Measurements from ENCODE around the gene KLK3.
"Not testable (repeated sequence)": the region's sequence is repeated elsewhere in the genome, so short reads cannot be mapped to it uniquely, and the experiment has no call there.

KLK3 gene

GRCh38 chr19:50870417-50871089, 15.8 kb downstream of the KLK3 start:
- DNase-seq = no peak

GRCh38 chr19:50873056-50873455, 18.3 kb downstream of the KLK3 start, which contains the start of gene KLK2:
KLK2 (plus strand) TSS chr19:50873439; CDS start chr19:50873474, 35 bp downstream.
- DNase-seq = no peak

DNA sequence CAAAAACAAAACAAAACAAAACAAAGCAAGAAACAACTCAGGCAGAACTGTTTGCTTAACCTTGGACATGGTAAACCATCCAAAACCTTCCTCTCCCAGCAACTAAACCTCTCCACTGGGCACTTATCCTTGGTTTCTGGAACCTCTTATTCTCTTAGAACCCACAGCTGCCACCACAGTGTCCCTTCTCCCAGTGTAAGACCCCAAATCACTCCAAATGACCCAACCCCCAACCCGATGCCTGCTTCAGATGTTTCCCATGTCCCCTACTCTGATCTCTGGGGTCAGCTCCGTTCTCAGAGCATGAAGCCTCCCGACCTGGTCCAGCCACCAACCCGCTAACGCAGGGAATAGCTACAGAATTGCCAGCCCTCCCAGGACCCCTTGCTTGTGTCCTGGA, 19.5 kb downstream of the KLK3 start:
- DNase-seq = no peak

DNA sequence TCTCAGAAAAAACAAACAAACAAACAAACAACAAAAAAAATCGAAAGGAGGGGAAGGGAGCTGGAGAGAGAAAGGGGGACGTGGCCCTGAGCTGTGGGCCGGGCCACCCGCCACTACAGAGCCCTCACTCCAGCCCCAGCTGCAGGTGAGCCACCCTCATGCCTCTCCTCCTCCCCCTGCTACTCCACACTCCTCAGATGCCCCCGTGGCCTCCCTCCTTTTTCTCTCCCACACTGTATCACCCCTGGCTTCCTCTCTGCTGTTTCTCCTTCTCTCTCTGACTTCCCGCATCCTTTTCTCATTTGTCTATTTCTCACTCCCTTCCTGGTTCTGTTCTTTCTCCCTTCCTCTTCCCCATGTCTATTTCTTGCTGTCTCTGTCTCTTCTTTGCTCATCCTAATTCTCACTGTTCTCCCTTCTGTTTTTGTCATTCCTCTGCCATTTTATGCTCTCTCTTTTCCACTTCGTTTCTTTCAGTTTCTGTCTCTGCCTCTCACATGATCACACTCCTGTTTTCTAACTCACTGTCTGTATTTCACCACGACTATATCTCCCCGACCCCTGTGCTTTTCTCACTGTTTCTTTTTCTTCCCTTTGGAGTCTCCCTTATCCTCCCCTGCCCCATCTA, 21.2 kb downstream of the KLK3 start:
- no peak for DNase-seq

GRCh38 chr19:50876456-50876855, 21.7 kb downstream of the KLK3 start:
- DNase-seq = no peak

GRCh38 chr19:50877338-50877737, 22.6 kb downstream of the KLK3 start:
- no peak for DNase-seq

DNA sequence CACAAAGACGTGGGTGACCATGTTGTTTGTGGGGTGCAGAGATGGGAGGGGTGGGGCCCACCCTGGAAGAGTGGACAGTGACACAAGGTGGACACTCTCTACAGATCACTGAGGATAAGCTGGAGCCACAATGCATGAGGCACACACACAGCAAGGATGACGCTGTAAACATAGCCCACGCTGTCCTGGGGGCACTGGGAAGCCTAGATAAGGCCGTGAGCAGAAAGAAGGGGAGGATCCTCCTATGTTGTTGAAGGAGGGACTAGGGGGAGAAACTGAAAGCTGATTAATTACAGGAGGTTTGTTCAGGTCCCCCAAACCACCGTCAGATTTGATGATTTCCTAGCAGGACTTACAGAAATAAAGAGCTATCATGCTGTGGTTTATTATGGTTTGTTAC, 24.1 kb downstream of the KLK3 start:
- no peak for DNase-seq

DNA sequence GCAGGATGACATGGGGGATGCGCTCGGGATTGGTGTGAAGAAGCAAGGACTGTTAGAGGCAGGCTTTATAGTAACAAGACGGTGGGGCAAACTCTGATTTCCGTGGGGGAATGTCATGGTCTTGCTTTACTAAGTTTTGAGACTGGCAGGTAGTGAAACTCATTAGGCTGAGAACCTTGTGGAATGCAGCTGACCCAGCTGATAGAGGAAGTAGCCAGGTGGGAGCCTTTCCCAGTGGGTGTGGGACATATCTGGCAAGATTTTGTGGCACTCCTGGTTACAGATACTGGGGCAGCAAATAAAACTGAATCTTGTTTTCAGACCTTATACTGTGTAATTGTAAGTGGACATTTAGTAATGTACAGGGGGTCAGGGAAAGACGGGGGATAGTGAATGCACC, 25.5 kb downstream of the KLK3 start:
- DNase-seq = no peak

- no peak for DNase-seq
Observed at GRCh38 chr19:50882188-50882587, 27.5 kb downstream of the KLK3 start.

- DNase-seq = no peak
Observed at GRCh38 chr19:50889638-50890037, 34.9 kb downstream of the KLK3 start.

- no peak for DNase-seq
Observed at GRCh38 chr19:50890422-50891252, 35.9 kb downstream of the KLK3 start.

DNA sequence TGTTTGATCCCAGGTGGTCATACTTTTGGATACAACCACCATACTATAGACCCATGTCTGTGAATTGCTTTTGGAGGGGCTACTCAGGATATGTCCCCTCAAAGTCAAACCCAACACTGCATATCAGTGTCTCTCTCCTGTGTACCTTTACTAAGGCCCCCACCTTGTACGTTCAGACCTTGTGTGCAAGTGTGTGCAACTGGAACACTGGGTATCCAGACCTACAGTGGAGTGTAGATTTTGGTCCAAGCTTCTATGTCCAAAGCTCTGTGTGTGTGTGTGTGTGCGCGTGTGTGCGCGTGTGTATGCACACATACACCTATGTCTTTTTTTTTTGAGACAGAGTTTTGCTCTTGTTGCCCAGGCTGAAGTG, 36.5 kb downstream of the KLK3 start:
- no peak for DNase-seq

DNA sequence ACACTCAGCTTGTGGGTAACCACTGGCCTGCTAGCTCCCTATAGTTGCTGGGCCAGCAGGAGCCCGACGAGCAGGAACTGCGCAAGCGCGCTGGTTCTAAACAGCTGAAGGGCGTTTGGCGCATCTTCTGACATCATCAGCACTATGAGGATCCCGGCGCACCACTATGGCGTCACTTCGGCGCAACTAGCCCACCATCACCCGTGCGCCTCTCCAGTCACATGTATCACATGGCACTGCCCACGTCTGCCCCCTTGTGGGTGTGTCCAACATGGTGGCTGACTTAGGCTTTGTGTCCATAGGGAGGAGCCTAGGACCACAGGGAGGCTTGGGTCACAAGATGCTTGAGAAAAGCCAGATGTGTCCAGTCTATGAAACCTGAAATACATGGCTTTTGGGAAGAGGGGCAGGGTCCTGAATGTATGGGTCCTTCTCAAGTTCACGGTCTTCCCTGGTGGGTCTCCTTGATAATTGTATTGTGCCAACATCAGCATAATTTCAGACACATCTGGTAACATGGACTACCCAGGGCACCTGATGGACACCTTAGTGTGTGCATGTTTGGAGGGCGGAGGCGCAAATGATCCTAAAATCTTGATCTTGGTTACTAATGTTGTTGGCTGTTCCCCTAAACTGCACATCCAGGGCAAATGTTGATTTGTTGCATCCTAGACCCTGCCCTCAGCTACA, 38.5 kb downstream of the KLK3 start:
- no peak for DNase-seq

- no peak for DNase-seq
Observed at GRCh38 chr19:50894478-50895356, 40.0 kb downstream of the KLK3 start.

DNA sequence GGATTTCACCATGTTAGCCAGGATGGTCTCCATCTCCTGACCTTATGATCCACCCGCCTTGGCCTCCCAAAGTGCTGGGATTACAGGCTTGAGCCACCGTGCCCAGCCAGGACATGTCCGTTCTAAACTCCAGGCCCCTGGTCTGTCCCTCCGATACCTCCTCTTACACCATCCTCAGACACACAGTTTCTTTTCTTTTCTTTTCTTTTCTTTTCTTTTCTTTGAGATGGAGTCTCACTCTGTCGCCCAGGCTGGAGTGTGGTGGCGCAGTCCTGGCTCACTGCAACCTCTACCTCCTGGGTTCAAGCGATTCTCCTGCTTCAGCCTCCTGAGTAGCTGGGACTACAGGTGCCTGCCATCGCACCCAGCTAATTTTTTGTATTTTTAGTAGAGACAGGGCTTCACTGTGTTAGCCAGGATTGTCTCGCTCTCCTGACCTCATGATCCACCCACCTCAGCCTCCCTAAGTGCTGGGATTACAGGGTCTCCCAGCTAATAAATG, 41.4 kb downstream of the KLK3 start:
- not testable (repeated sequence) for DNase-seq

- no peak for DNase-seq
Observed at GRCh38 chr19:50896591-50897190, 42.0 kb downstream of the KLK3 start.

GRCh38 chr19:50897191-50897607, 42.5 kb downstream of the KLK3 start:
- DNase-seq = no peak

DNA sequence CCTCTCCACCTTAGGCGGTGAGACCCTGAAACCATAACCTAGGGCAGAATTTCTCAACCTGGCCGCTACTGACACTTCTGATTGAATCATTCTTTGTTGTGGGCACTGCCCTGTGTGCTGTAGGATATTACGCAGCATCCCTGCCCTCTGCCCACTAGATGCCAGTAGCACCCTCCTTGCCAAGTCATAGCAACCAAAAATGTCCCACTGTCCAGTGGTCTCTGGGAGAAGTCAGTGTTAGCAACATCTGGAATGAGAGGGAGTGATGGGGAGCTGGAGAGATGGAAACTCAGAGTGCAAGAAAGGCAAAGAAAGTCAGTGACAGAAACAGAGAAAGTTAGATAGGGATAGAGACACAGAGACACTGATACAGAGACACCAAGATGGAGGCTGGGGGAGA, 42.9 kb downstream of the KLK3 start:
- DNase-seq = no peak

GRCh38 chr19:50898018-50898417, 43.3 kb downstream of the KLK3 start:
- no peak for DNase-seq

DNA sequence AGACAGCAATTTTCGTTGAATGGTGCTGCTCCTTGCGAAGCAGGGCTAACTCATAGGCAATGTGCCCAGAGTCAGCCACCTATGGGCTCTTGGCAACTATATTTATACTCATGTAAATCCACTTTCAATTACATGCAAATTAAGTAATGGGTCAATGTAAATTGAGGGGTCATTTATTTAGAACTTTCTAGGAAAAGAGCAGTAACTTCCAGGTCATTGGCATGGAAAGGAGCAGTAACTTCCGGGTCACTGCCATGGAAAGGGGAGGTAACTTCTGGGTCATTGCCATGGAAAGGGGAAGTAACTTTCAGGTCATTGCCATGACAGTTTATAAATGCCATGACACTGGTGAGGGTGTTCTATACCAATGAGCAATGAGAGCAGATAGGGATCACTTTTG, 44.9 kb downstream of the KLK3 start:
- no peak for DNase-seq

GRCh38 chr19:50902640-50903039, 47.9 kb downstream of the KLK3 start:
- no peak for DNase-seq

DNA sequence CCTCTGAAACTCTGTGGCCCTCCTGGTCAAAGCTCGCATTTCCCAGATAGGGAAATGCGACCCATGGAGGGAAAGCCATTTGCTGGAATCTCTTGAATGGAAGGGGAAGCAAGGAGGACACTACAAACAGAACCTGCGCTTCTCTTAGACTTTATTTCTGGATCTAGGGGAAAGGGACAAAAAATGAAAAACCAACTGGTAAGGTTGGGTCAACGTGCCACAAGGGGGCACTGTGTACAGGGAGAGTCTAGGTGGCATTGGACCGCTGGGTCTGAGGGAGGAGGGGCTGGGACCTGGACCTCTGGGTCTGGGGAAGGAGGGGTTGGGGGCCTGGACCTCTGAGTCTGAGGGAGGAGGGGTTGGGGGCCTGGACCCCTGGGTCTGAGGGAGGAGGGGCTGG, 51.5 kb downstream of the KLK3 start:
- no peak for DNase-seq
